ENCODE data around the gene GNL2.

The GNL2 gene

GRCh38 chr1:37574834-37575480, 20.8 kb downstream of the GNL2 start:
- Histone ChIP-seq H3F3A (ENCODE audit: low read depth) (no peaks in the 10 kb centered on the region), H3K36me3 (ENCODE audit: insufficient read depth, low read length) (peaks cover 86% of the 10 kb centered on the region; the same call in 1 of the 2 replicates), H3K79me2 (ENCODE audit: insufficient read depth, low read length) (no peaks in the 10 kb centered on the region), H3K9me2 (replicated peaks; ENCODE audit: low read depth, low read length) (no peaks in the 10 kb centered on the region), H3K4me2 (ENCODE audit: low read depth, low read length, poor library complexity, severe bottlenecking) (no peak overlapping the region), H3K9me3 (ENCODE audit: insufficient read depth, low read depth, low read length) (no peaks in the 10 kb centered on the region), H2AFZ (ENCODE audit: low read length) (no peak overlapping the region), H3K27me3 (ENCODE audit: insufficient read depth, low read length, poor library complexity, severe bottlenecking) (no peaks in the 10 kb centered on the region), H4K20me1 (ENCODE audit: insufficient read depth, low read length, poor library complexity, severe bottlenecking) (no peaks in the 10 kb centered on the region), H3K9ac (ENCODE audit: low read depth, low read length, poor library complexity, severe bottlenecking) (no peak overlapping the region), H3K4me1 (ENCODE audit: insufficient read depth, low read length, poor library complexity, severe bottlenecking) (no peaks in the 10 kb centered on the region), H3K4me3 (ENCODE audit: low read length, poor library complexity, severe bottlenecking) (no peak overlapping the region)
- TF ChIP-seq EZH2phosphoT487 (IDR thresholded peaks at IDR 0.05; ENCODE audit: borderline replicate concordance) (no peak), CTCF (conservative IDR thresholded peaks at IDR 0.05; ENCODE audit: low read length) (no peak)

- no peak overlapping the region for H3K4me2 ChIP-seq (ENCODE audit: low read depth, low read length, poor library complexity, severe bottlenecking)
- no peak overlapping the region for H3K9ac ChIP-seq (ENCODE audit: low read depth, low read length, poor library complexity, severe bottlenecking)
- no peaks in the 10 kb centered on the region for H3K27me3 ChIP-seq (ENCODE audit: insufficient read depth, low read length, poor library complexity, severe bottlenecking)
Observed at GRCh38 chr1:37570528-37571334, 25.0 kb downstream of the GNL2 start.

GRCh38 chr1:37567023-37567422, 28.7 kb downstream of the GNL2 start:
- no peak overlapping the region for H3K9ac ChIP-seq (ENCODE audit: low read depth, low read length, poor library complexity, severe bottlenecking)
- no peak overlapping the region for H3K4me2 ChIP-seq (ENCODE audit: low read depth, low read length, poor library complexity, severe bottlenecking)
- H3K9me3 ChIP-seq (ENCODE audit: insufficient read depth, low read depth, low read length): no peaks in the 10 kb centered on the region
- no peak for TF ChIP-seq CTCF (conservative IDR thresholded peaks at IDR 0.05; ENCODE audit: low read length)
- TF ChIP-seq EZH2phosphoT487 (IDR thresholded peaks at IDR 0.05; ENCODE audit: borderline replicate concordance): no peak
- H3K36me3 ChIP-seq (ENCODE audit: insufficient read depth, low read length): peaks cover 70% of the 10 kb centered on the region; the same call in 1 of the 2 replicates
- H3K9me2 ChIP-seq (replicated peaks; ENCODE audit: low read depth, low read length): no peaks in the 10 kb centered on the region
- H3K79me2 ChIP-seq (ENCODE audit: insufficient read depth, low read length): no peaks in the 10 kb centered on the region
- H3K27me3 ChIP-seq (ENCODE audit: insufficient read depth, low read length, poor library complexity, severe bottlenecking): no peaks in the 10 kb centered on the region
- no peak overlapping the region for H2AFZ ChIP-seq (ENCODE audit: low read length)
- no peaks in the 10 kb centered on the region for H3F3A ChIP-seq (ENCODE audit: low read depth)
- H3K4me1 ChIP-seq (ENCODE audit: insufficient read depth, low read length, poor library complexity, severe bottlenecking): no peaks in the 10 kb centered on the region
- H4K20me1 ChIP-seq (ENCODE audit: insufficient read depth, low read length, poor library complexity, severe bottlenecking): no peaks in the 10 kb centered on the region
- H3K4me3 ChIP-seq (ENCODE audit: low read length, poor library complexity, severe bottlenecking): no peak overlapping the region

More at GRCh38 chr1:37570528-37571334, 25.0 kb downstream of the GNL2 start:
- H3K4me3 ChIP-seq (ENCODE audit: low read length, poor library complexity, severe bottlenecking): no peak overlapping the region
- no peaks in the 10 kb centered on the region for H3F3A ChIP-seq (ENCODE audit: low read depth)
- no peak for TF ChIP-seq EZH2phosphoT487 (IDR thresholded peaks at IDR 0.05; ENCODE audit: borderline replicate concordance)
- peaks cover 94% of the 10 kb centered on the region; the same call in 1 of the 2 replicates for H3K36me3 ChIP-seq (ENCODE audit: insufficient read depth, low read length)
- no peaks in the 10 kb centered on the region for H3K9me2 ChIP-seq (replicated peaks; ENCODE audit: low read depth, low read length)
- no peak overlapping the region for H2AFZ ChIP-seq (ENCODE audit: low read length)
- H3K4me1 ChIP-seq (ENCODE audit: insufficient read depth, low read length, poor library complexity, severe bottlenecking): no peaks in the 10 kb centered on the region
- no peaks in the 10 kb centered on the region for H3K79me2 ChIP-seq (ENCODE audit: insufficient read depth, low read length)
- H4K20me1 ChIP-seq (ENCODE audit: insufficient read depth, low read length, poor library complexity, severe bottlenecking): no peaks in the 10 kb centered on the region
- no peaks in the 10 kb centered on the region for H3K9me3 ChIP-seq (ENCODE audit: insufficient read depth, low read depth, low read length)

Data from Loucy (cell line).